ENCODE data around the gene GNA15. TPM values are rescaled to one million over a fixed set of nuclear protein-coding genes. Genes with fewer than 3 reads are reported as not detected.
A peak's percentile ranks its signal among the peaks of the same experiment; 100 is the strongest.

GNA15 gene
- total and polyA plus RNA-seq, 2 of the 8 experiments (the other 6 are each of a cell fraction or from before 2014, with no cell fraction given): 0.26 to 0.45 TPM

- Histone ChIP-seq H3K4me1 (replicated peaks in 1 of 4; ENCODE audit: control insufficient read depth in 3 of 4, insufficient read depth in 4 of 4, low read length in 3 of 4) (peaks cover 0 to 5% (median 0%) of the 10 kb centered on the region in 4 experiments; a peak in 2 of 7 replicates), H3K14ac (ENCODE audit: insufficient read length) (no peak overlapping the region), H2BK12ac (ENCODE audit: low read depth, low read length) (no peak overlapping the region), H3K23me2 (ENCODE audit: low read depth, low read length) (no peaks in the 10 kb centered on the region), H4K5ac (ENCODE audit: insufficient read length, low read depth, low read length) (no peak overlapping the region), H3K9me3 (ENCODE audit: insufficient read depth in 2 of 2, low read depth in 1 of 2, low read length in 1 of 2) (no peaks in the 10 kb centered on the region), H2BK20ac (ENCODE audit: low read length) (no peak overlapping the region), H3K4me2 (ENCODE audit: insufficient read depth in 1 of 2, low read depth in 2 of 2, low read length in 2 of 2) (peak overlapping the region in 1 of 2 experiments; percentile 22; a peak in 2 of 4 replicates), H3K79me2 (ENCODE audit: control insufficient read depth in 1 of 2, insufficient read depth in 2 of 2, low read length in 2 of 2) (no peaks in the 10 kb centered on the region), H2AFZ (ENCODE audit: low read length) (no peak overlapping the region), H3K27ac (ENCODE audit: low read depth, low read length) (no peak overlapping the region), H3K79me1 (ENCODE audit: low read depth, low read length) (no peaks in the 10 kb centered on the region), H2BK15ac (ENCODE audit: low read length) (no peak overlapping the region), H3K4ac (replicated peaks; ENCODE audit: insufficient read length, low read depth, low read length) (no peak overlapping the region), H4K8ac (ENCODE audit: extremely low read depth, insufficient read depth, low read length) (no peak overlapping the region; the same call in 1 of the 2 replicates), H2BK120ac (replicated peaks; ENCODE audit: low read depth, low read length) (no peak overlapping the region), H3K23ac (ENCODE audit: insufficient read length) (no peak overlapping the region), H3K9ac (replicated peaks in 1 of 4; ENCODE audit: extremely low read depth in 1 of 4, low read depth in 3 of 4, low read length in 3 of 4) (no peak overlapping the region), H3K27me3 (replicated peaks in 1 of 4; ENCODE audit: control insufficient read depth in 3 of 4, extremely low read depth in 1 of 4, insufficient read depth in 3 of 4, low read length in 3 of 4) (no peaks in the 10 kb centered on the region), H4K91ac (replicated peaks; ENCODE audit: insufficient read length, low read length) (no peak overlapping the region), H3K18ac (ENCODE audit: extremely low read depth, low read length) (no peak overlapping the region), H2BK5ac (ENCODE audit: low read depth, low read length) (no peak overlapping the region), H4K20me1 (replicated peaks in 1 of 2; ENCODE audit: control insufficient read depth in 1 of 2, insufficient read depth in 2 of 2, low read length in 2 of 2) (peaks cover 1 to 12% of the 10 kb centered on the region in 2 experiments), H3K4me3 (ENCODE audit: extremely low read depth in 1 of 4, insufficient read depth in 2 of 4, low read depth in 3 of 4, low read length in 4 of 4) (no peak overlapping the region), H2AK5ac (ENCODE audit: low read depth, low read length) (no peak overlapping the region), H3K56ac (replicated peaks; ENCODE audit: insufficient read length, low read depth, low read length) (no peak overlapping the region), H3K36me3 (ENCODE audit: control insufficient read depth in 2 of 4, insufficient read depth in 4 of 4, low read length in 3 of 4) (peaks cover 0 to 27% (median 9%) of the 10 kb centered on the region in 4 experiments; a peak in 5 of 8 replicates)
- peak; percentile 34 to 96 for DNase-seq (ENCODE audit: low read depth in 1 of 2, low spot score in 2 of 2)
- ChIA-PET CTCF (ENCODE audit: partially characterized antibody) (interaction anchor here (0.6 to 4.0 kb wide), 13 partner anchors 10 to 423 kb away, joined by 3 to 19 read pairs (median 3); partner anchors contain the start of genes CELF5 and NCLN), POLR2A (ENCODE audit: partially characterized antibody) (interaction anchor here (0.6 to 2.0 kb wide), 10 partner anchors 10 to 279 kb away, joined by 3 to 7 read pairs (median 4); partner anchors contain the start of genes CELF5 and NCLN)
- 53% methylated on average over 18 of the region's 20 CpGs; no CpG with 5 or more reads in 1 of the 2 experiments for WGBS, 2 experiments (ENCODE audit: extremely low coverage in 1 of 2, insufficient coverage in 1 of 2, insufficient read length in 1 of 2, insufficient replicate concordance in 2 of 2, low coverage in 1 of 2, low lambda C conversion rate in 2 of 2, missing lambda C conversion rate in 1 of 2)
- no peak for FAIRE-seq
- TF ChIP-seq SIX5 (IDR thresholded peaks at IDR 0.05; ENCODE audit: low read depth, low read length) (no peak), E2F6 (IDR thresholded peaks at IDR 0.05) (0 out of 2 replicates have a peak, but pooled peaks have one; percentile 12), TBP (IDR thresholded peaks at IDR 0.05; ENCODE audit: low read depth, low read length) (no peak), RFX5 (IDR thresholded peaks at IDR 0.05; ENCODE audit: borderline replicate concordance, low read depth, low read length) (no peak), TAF7 (optimal IDR thresholded peaks at IDR 0.05; ENCODE audit: borderline replicate concordance, low read depth, low read length) (no peak), SP2 (IDR thresholded peaks at IDR 0.05; ENCODE audit: low read length) (no peak), YY1 (IDR thresholded peaks at IDR 0.05; ENCODE audit: low read depth, low read length) (0 out of 2 replicates have a peak, but pooled peaks have one; percentile 25), RAD21 (IDR thresholded peaks at IDR 0.05 in 1 of 2, conservative IDR thresholded peaks at IDR 0.05 in 1 of 2; ENCODE audit: low read depth in 2 of 2, low read length in 2 of 2) (peak; percentile 35 to 46; a peak in 3 of 4 replicates), RNF2 (IDR thresholded peaks at IDR 0.05; ENCODE audit: borderline replicate concordance, low read depth, low read length, missing control alignments, poor library complexity, severe bottlenecking) (no peak), TAF1 (IDR thresholded peaks at IDR 0.05; ENCODE audit: low read depth, low read length) (0 out of 2 replicates have a peak, but pooled peaks have one; percentile 1)
These were observed 74.6 kb downstream of the GNA15 start for GRCh38 chr19:3210347-3211017.
